Kidney epithelial cell (primary cell): ENCODE results near the gene EXOC6B. TPM values are rescaled to one million over a fixed set of nuclear protein-coding genes. Genes with fewer than 3 reads are reported as not detected.

Experiments used
- DNase-seq: peaks from one replicate; pipeline ENCODE4 v3.0.0-alpha.2; 2010; ENCODE audit warnings: low read depth
- H3K27me3 ChIP-seq: 2 replicates; pipeline ENCODE4 v1.6.0; 2011; ENCODE audit warnings: low read length; ENCODE audit not compliant: control insufficient read depth, insufficient read depth
- H3K36me3 ChIP-seq: 2 replicates; pipeline ENCODE4 v1.5.1; 2011; ENCODE audit warnings: low read length; ENCODE audit not compliant: control insufficient read depth, insufficient read depth
- H3K4me3 ChIP-seq: 2 replicates; pipeline ENCODE4 v1.5.1; 2011; ENCODE audit warnings: low read depth, mild to moderate bottlenecking, control low read depth, low read length
- total RNA-seq: library from RNA; depleted of rRNA; stranded (reverse); fragments of >200 nt; gene quantifications from 2 replicates; pipeline ENCODE4 v1.2.3, GENCODE V29; 2015
- TF ChIP-seq, protein P1 (sequence below): IDR thresholded peaks from 2 replicates; pipeline ENCODE4 v1.5.1; 2011; ENCODE audit warnings: mild to moderate bottlenecking, moderate library complexity, low read length, control low read depth, inconsistent platforms; ENCODE audit not compliant: insufficient read depth, poor library complexity, severe bottlenecking

Gene EXOC6B
- total RNA-seq, 1 donor from 2014 or later = 21.8 TPM

DNA sequence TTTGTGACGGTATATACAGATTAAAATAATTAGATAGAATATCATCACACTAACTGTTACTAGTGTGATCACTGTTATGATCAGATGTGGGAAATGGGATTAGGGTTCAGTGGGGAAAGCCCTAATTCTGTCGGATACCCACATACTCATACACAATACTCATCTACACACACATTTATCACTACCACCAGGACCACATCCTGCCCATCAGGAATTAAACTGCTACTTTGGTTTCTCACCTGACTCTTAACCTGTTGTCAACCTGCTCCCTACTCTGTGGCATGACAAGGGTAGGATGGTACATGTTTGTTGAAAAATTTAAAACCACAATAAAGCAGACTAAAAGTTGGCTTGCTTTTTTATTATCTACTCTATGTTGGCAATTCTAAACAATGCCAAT is 653.4 kb downstream of the EXOC6B start:
- TF ChIP-seq, protein P1, sequence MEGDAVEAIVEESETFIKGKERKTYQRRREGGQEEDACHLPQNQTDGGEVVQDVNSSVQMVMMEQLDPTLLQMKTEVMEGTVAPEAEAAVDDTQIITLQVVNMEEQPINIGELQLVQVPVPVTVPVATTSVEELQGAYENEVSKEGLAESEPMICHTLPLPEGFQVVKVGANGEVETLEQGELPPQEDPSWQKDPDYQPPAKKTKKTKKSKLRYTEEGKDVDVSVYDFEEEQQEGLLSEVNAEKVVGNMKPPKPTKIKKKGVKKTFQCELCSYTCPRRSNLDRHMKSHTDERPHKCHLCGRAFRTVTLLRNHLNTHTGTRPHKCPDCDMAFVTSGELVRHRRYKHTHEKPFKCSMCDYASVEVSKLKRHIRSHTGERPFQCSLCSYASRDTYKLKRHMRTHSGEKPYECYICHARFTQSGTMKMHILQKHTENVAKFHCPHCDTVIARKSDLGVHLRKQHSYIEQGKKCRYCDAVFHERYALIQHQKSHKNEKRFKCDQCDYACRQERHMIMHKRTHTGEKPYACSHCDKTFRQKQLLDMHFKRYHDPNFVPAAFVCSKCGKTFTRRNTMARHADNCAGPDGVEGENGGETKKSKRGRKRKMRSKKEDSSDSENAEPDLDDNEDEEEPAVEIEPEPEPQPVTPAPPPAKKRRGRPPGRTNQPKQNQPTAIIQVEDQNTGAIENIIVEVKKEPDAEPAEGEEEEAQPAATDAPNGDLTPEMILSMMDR = no peak
- no peak overlapping the region for H3K4me3 ChIP-seq
- H3K36me3 ChIP-seq = no peaks in the 10 kb centered on the region
- DNase-seq = no peak
- H3K27me3 ChIP-seq = no peaks in the 10 kb centered on the region

DNA sequence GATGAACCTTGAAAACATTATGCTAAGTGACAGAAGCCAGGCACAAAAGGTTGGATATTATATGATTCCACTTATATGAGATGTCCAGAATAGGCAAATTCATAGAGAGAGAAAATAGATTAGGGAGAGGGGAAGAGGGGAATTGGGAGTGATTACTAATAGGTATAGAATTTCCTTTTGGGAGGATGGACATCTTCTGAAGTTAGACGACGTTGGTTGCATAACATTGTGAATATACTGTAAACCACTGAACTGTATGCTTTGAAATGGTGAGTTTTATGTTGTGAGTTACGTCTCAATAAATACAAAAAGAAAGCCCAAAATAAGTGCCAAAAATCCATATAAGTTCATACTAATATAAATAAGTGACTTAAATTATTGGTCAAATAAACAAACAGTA is 659.6 kb downstream of the EXOC6B start:
- no peak overlapping the region for H3K4me3 ChIP-seq
- H3K36me3 ChIP-seq = no peaks in the 10 kb centered on the region
- H3K27me3 ChIP-seq = no peaks in the 10 kb centered on the region
- TF ChIP-seq, protein P1 = no peak
- no peak for DNase-seq

DNA sequence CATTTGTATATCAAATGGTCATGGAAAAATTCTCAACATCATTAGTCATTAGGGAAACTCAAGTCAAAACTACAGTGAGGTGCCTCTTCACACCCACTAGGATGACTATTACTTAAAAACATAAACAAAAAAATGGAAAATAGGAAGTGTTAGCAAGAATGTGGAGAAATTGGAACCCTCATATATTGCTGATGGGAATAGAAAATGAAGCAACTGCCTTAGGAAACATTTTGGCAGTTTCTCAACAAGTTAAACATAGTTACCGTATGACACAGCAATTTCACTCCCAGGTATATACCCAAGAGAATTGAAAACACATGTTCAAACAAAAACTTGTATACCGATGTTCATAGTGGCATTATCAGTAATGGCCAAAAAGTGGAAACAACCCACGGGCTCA is 660.0 kb downstream of the EXOC6B start:
- no peak overlapping the region for H3K4me3 ChIP-seq
- DNase-seq = no peak
- no peaks in the 10 kb centered on the region for H3K27me3 ChIP-seq
- TF ChIP-seq, protein P1 = no peak
- no peaks in the 10 kb centered on the region for H3K36me3 ChIP-seq

DNA sequence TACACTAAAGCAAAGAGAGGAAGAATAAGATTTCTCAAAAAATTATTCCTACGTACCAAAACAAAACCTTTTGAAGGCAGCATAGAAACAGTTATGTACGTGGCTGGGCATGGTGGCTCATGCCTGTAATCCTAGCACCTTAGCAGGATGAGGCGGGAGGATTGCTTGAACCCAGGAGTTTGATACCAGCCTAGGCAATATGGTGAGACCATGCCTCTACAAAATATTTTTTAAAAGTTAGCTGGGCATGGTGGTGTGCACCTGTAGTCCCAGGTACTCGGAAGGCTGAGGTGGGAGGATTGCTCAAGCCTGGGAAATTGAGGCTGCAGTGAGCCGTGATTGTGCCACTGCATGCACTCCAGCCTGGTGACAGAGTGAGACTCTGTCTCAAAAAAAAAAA is 663.3 kb downstream of the EXOC6B start:
- no peaks in the 10 kb centered on the region for H3K36me3 ChIP-seq
- no peak for DNase-seq
- H3K4me3 ChIP-seq = no peak overlapping the region
- no peaks in the 10 kb centered on the region for H3K27me3 ChIP-seq
- TF ChIP-seq, protein P1 = no peak

DNA sequence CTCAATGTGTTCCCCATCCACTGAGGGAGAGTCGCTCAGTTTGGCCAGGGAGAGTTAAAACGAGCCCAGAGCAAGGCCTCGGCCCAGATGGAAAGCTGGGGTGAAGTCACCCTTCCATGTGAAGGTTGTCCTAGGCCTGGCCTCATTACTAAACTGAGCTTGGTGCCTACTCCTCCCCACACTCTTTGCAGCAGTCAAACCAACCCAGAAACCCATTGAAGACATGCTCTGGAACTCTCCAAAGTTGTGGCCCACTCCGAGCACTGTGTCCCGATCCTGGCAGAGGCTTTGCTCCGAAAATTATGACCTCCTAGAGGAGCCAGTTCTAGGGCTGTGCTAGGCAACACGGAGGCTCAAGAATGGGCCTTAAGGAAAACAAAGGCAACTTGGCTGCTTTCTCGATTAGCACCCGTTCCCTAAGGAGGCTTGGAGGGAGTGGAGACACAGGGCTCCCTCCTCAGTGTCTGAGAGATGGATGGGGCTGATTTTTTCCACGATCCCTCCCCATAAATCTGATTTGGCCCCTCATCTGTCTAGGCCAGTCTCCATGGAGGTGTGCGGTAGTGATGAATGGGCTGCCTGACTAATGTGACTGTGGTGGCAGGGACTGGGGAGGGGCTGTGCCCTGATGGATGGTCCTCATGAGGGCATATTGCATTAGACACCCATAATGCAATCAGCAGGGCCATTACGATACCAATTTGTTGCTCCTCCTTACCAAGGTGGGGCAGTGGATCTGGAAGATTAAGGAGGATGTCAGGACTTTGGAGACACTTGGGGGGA is 666.4 kb downstream of the EXOC6B start:
- TF ChIP-seq, protein P1 = no peak
- peaks cover 16% of the 10 kb centered on the region for H3K27me3 ChIP-seq
- no peaks in the 10 kb centered on the region for H3K36me3 ChIP-seq
- no peak overlapping the region for H3K4me3 ChIP-seq
- DNase-seq = no peak
